ENCODE measurements around the gene CNDP2. TPM values are rescaled to one million over a fixed set of nuclear protein-coding genes. Genes with fewer than 3 reads are reported as not detected.

The CNDP2 gene
- total and polyA plus RNA-seq, 2 of the 13 experiments (the other 11 are each of a cell fraction or from before 2014, with no cell fraction given): 64.7 to 80.8 TPM

- TF ChIP-seq KIAA2018 (CRISPR knock-in tag; IDR thresholded peaks at IDR 0.05; ENCODE audit: borderline replicate concordance): no peak
- TF ChIP-seq KDM5A (IDR thresholded peaks at IDR 0.05; ENCODE audit: borderline replicate concordance, low read length): no peak; the same call in 1 of the 2 replicates
- no peak for TF ChIP-seq PREB (CRISPR knock-in tag; IDR thresholded peaks at IDR 0.05)
- TF ChIP-seq SMARCE1 (IDR thresholded peaks at IDR 0.05; ENCODE audit: borderline replicate concordance): no peak
- TF ChIP-seq FIP1L1 (IDR thresholded peaks at IDR 0.05; ENCODE audit: borderline replicate concordance, insufficient read depth, low read depth, low read length): no peak
- TF ChIP-seq CENPT (CRISPR knock-in tag; IDR thresholded peaks at IDR 0.05; ENCODE audit: low read depth): 0 out of 2 replicates have a peak, but pooled peaks have one; percentile 27
- peak; percentile 25 for TF ChIP-seq TBX2 (CRISPR knock-in tag; IDR thresholded peaks at IDR 0.05; ENCODE audit: borderline replicate concordance)
- peak; percentile 51 for TF ChIP-seq ZNF280B (CRISPR knock-in tag; IDR thresholded peaks at IDR 0.05; ENCODE audit: borderline replicate concordance)
- no peak for TF ChIP-seq ZNF441 (CRISPR knock-in tag; IDR thresholded peaks at IDR 0.05; ENCODE audit: borderline replicate concordance)
- TF ChIP-seq GLMP (CRISPR knock-in tag; IDR thresholded peaks at IDR 0.05; ENCODE audit: borderline replicate concordance): no peak
- no peak for TF ChIP-seq POGK (CRISPR knock-in tag; conservative IDR thresholded peaks at IDR 0.05)
Measured at GRCh38 chr18:74496508-74497323, 553 bp downstream of the CNDP2 start (continued).

All from HepG2 (cell line).